Measurements from ENCODE around the gene CASKIN1.

The CASKIN1 gene

GRCh38 chr16:2173916-2174315, 22.5 kb downstream of the CASKIN1 start:
- DNase-seq: no peak

GRCh38 chr16:2173366-2173765, 23.0 kb downstream of the CASKIN1 start:
- DNase-seq: no peak

- DNase-seq: no peak
Measured at GRCh38 chr16:2172688-2173335, 23.6 kb downstream of the CASKIN1 start.

GRCh38 chr16:2171601-2172178, 24.7 kb downstream of the CASKIN1 start:
- no peak for DNase-seq

GRCh38 chr16:2170587-2171435, 25.6 kb downstream of the CASKIN1 start:
- no peak for DNase-seq

GRCh38 chr16:2170080-2170479, 26.3 kb downstream of the CASKIN1 start:
- DNase-seq: no peak

- DNase-seq: no peak
Measured at GRCh38 chr16:2167068-2167638, 29.3 kb downstream of the CASKIN1 start.

GRCh38 chr16:2166263-2167067, 29.9 kb downstream of the CASKIN1 start:
- no peak for DNase-seq

GRCh38 chr16:2165861-2166260, 30.5 kb downstream of the CASKIN1 start:
- no peak for DNase-seq

GRCh38 chr16:2163211-2163881, 33.1 kb downstream of the CASKIN1 start:
- DNase-seq: no peak

GRCh38 chr16:2162676-2163118, 33.7 kb downstream of the CASKIN1 start:
- DNase-seq: no peak

- no peak for DNase-seq
Measured at GRCh38 chr16:2161911-2162310, 34.5 kb downstream of the CASKIN1 start.

GRCh38 chr16:2160915-2161551, 35.4 kb downstream of the CASKIN1 start:
- DNase-seq: no peak

GRCh38 chr16:2159175-2159838, 37.1 kb downstream of the CASKIN1 start:
- DNase-seq: peak; percentile 66

- DNase-seq: no peak
Measured at GRCh38 chr16:2158262-2158638, 38.2 kb downstream of the CASKIN1 start.

- peak; percentile 10 for DNase-seq
Measured at GRCh38 chr16:2157480-2158261, 38.7 kb downstream of the CASKIN1 start.

- no peak for DNase-seq
Measured at GRCh38 chr16:2156849-2157224, 39.6 kb downstream of the CASKIN1 start.

GRCh38 chr16:2155977-2156848, 40.2 kb downstream of the CASKIN1 start:
- no peak for DNase-seq

All from midbrain (tissue), 1 donor.